ENCODE measurements around the gene MPZ. TPM values are rescaled to one million over a fixed set of nuclear protein-coding genes. Genes with fewer than 3 reads are reported as not detected.
"Not testable (repeated sequence)": the region's sequence is repeated elsewhere in the genome, so short reads cannot be mapped to it uniquely, and the experiment has no call there.

The MPZ gene
- 1 to 10 TPM; 4.6 to 5.3 TPM for total RNA-seq

DNA sequence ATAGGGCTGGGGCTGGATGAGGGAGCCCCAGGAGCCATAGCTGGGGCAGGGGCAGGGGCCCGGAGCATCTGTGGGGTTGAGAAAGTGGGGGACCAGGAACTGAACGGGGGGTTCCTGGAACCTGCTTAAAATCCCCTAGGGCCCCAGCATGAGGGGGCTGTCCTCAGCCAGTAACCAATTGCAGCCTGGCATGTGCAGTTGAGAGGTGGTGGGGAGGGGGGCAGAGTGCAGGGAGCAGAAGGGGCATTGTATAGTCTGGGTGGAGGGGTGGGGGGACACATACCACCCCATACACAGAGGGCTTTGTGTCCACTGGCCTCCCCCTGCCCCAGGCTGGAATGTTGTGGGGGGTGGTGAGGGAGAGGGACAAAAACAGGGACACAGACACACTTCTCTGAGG is at the start of gene MPZ:
Gene MPZ (minus strand): TSS at position 101 of the 400 bp plus-strand sequence. CDS start 63 bp downstream, at position 38.
- no peak for ATAC-seq
- Mint-ChIP-seq H3K9me3 (ENCODE audit: low read depth) (no peaks in the 10 kb centered on the region), H3K27me3 (no peaks in the 10 kb centered on the region), H3K4me1 (peaks cover 27% of the 10 kb centered on the region), H3K27ac (no peak within 1 kb of the TSS), H3K4me3 (no peak within 1 kb of the TSS), H3K36me3 (ENCODE audit: low read depth) (peaks cover 3% of the 10 kb centered on the region)
- no peak for DNase-seq
- intact Hi-C loops (cut with DNase I, micrococcal nuclease) = loop anchor here in 1 of 2 experiments (5.0 to 10.0 kb wide), 3 partner anchors 55 to 108 kb away; partner anchors contain the start of genes CFAP126 and NDUFS2
- ChIA-PET POLR2A (no interaction called here), CTCF (no interaction called here)

DNA sequence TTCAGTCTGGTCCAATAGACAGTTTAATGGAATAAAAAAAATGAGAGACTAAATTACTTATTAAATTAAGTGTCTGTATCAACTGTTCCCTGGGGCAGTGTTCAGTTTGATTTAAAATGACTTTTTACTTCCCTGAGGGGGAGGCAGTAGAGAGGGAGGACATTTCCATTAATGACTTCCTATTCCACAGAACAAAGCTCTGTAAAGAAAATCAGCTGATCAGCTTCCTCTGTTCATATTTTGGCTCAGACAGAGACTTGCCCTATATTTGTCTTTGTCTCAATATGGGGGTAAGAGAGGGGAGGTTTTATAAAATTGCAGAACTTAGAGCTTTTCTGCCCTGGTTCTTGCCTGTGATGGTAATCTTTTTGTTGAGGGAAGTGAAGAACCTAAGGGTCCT is 49.5 kb upstream of the MPZ start:
- DNase-seq (no peak), ATAC-seq (no peak)
- POLR2A ChIA-PET = no interaction called here
- Mint-ChIP-seq H3K4me3 (no peak overlapping the region), H3K36me3 (ENCODE audit: low read depth) (peaks cover 21% of the 10 kb centered on the region), H3K9me3 (ENCODE audit: low read depth) (no peaks in the 10 kb centered on the region), H3K27me3 (no peaks in the 10 kb centered on the region), H3K27ac (no peak overlapping the region), H3K4me1 (peaks cover 13% of the 10 kb centered on the region)
- CTCF ChIA-PET = no interaction called here
- intact Hi-C loops (cut with DNase I, micrococcal nuclease) = no loop called here

DNA sequence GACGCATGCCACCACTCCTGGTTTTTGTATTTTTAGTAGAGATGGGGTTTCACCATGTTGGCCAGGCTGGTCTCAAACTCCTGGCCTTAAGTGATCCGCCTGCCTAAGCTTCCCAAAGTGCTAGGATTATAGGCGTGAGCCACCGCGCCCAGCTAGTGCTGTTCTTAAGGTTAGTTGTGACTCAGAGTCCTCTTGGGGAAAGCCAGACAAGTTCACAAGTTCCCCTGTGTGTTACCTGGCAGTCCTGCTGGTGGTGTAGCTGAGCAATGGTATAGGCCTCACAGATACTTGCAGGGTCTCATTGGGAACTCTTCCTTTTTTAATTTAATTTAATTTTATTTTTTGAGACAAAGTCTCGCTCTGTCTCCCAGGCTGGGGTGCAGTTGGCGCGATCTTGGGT is 47.3 kb upstream of the MPZ start:
- Mint-ChIP-seq H3K36me3 (ENCODE audit: low read depth) (peaks cover 19% of the 10 kb centered on the region), H3K27ac (no peak overlapping the region), H3K27me3 (no peaks in the 10 kb centered on the region), H3K4me3 (no peak overlapping the region), H3K4me1 (peaks cover 5% of the 10 kb centered on the region), H3K9me3 (ENCODE audit: low read depth) (no peaks in the 10 kb centered on the region)
- DNase-seq = peak; percentile 9
- intact Hi-C loops (cut with DNase I, micrococcal nuclease) = no loop called here
- ATAC-seq = no peak
- CTCF ChIA-PET = no interaction called here
- POLR2A ChIA-PET = no interaction called here

DNA sequence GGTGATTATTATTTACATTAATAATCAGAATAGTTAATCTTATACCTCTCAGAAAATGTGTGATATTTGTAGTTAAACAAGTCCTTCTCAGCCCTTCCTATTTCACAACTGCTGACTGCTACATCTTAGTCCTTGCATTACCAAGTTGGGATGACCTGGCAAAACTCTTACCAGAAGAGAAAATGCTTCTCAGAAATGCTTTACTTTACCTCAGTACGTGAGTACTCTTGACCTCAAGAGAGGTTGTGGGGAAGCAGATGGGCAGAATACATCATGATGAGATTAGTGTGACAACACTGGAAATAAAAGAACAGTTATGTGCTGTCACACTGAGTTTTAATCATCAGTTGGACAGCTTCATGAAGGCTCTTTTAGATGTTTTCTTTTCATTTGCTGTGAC is 41.7 kb upstream of the MPZ start:
- intact Hi-C loops (cut with DNase I, micrococcal nuclease) = no loop called here
- no peak overlapping the region for H3K27ac Mint-ChIP-seq
- POLR2A ChIA-PET = no interaction called here
- CTCF ChIA-PET = interaction anchor here (1.3 kb wide), 1 partner anchor 23 kb away, joined by 4 read pairs; no protein-coding TSS in a partner anchor
- H3K4me3 Mint-ChIP-seq = no peak overlapping the region
- peaks cover 2% of the 10 kb centered on the region for H3K4me1 Mint-ChIP-seq
- H3K36me3 Mint-ChIP-seq (ENCODE audit: low read depth) = peaks cover 13% of the 10 kb centered on the region
- H3K9me3 Mint-ChIP-seq (ENCODE audit: low read depth) = no peaks in the 10 kb centered on the region
- ATAC-seq = peak; percentile 60
- no peak for DNase-seq
- no peaks in the 10 kb centered on the region for H3K27me3 Mint-ChIP-seq

DNA sequence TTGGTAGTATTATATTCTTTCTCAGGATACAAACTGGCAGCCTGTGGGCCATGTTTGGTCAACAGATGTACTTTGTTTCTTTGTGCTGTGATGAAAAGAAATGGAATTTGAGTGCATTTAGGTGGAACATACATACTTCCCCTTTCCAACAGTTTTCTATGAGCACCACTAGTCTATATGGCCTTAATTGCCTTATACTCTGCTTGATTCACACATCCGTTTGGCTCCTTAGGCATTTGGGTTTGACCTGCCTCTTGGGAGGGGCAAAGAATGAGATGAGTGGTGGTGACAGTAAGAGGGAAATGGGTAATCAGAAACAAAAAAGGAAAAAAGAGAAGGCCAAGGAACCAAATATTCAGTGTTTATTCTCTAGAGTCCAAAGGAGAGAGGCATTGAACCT is 40.9 kb upstream of the MPZ start:
- Mint-ChIP-seq H3K27me3 (no peaks in the 10 kb centered on the region), H3K4me3 (no peak overlapping the region)
- CTCF ChIA-PET = no interaction called here

DNA sequence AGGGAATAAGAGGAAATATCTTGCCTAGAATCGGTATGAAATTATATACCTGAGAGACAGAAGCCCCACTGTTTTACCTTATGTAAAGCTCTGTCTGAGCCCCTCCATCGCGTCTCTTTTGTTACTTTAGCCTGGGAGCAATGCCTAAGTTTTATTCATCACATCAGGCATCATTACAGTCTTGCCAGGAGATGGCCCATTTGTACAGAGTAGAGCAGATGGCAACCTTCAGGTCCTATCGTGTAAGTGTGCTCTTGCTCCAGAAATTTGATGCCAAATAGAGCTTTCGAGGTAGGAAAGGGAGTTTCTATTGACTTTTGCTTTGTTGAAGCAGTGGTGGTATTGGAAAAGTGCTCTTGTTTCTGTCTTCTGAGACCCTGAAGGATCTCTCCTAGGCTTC is 33.1 kb upstream of the MPZ start:
- Mint-ChIP-seq H3K9me3 (ENCODE audit: low read depth) (no peaks in the 10 kb centered on the region), H3K27ac (no peak overlapping the region)

More for the DNA sequence above, 40.9 kb upstream of the MPZ start:
- POLR2A ChIA-PET = no interaction called here
- Mint-ChIP-seq H3K9me3 (ENCODE audit: low read depth) (no peaks in the 10 kb centered on the region), H3K36me3 (ENCODE audit: low read depth) (peaks cover 10% of the 10 kb centered on the region), H3K4me1 (peaks cover 2% of the 10 kb centered on the region), H3K27ac (no peak overlapping the region)
- intact Hi-C loops (cut with DNase I, micrococcal nuclease) = no loop called here
- ATAC-seq = no peak
- no peak for DNase-seq

DNA sequence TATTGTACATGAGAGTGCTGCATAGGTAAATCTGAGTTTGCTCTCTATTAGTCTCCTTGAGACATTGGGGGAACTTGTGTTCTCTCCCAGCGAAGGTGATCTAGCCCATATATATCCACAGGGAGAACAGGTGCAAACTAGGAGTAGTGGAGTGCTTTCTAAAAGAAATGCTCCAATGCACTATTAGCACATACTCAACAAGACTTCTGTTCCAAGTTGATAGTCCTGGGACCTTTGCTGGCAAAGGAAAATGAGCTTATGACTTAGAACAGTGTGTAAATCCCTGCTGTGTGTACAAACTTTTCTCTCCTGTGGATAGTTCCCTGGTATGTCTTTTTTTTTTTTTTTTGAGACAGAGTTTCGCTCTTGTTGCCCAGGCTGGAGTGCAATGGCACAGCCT is 32.4 kb upstream of the MPZ start:
- H3K4me3 Mint-ChIP-seq = no peak overlapping the region
- no peak overlapping the region for H3K27ac Mint-ChIP-seq
- intact Hi-C loops (cut with DNase I, micrococcal nuclease) = no loop called here
- POLR2A ChIA-PET = no interaction called here
- H3K9me3 Mint-ChIP-seq (ENCODE audit: low read depth) = no peaks in the 10 kb centered on the region
- DNase-seq = no peak
- ATAC-seq = no peak
- peaks cover 39% of the 10 kb centered on the region for H3K36me3 Mint-ChIP-seq (ENCODE audit: low read depth)
- H3K27me3 Mint-ChIP-seq = no peaks in the 10 kb centered on the region
- CTCF ChIA-PET = interaction anchor here (0.9 to 1.0 kb wide), 3 partner anchors 40 to 117 kb away, joined by 3 to 6 read pairs (median 6); partner anchors contain the start of gene TOMM40L
- peaks cover 6% of the 10 kb centered on the region for H3K4me1 Mint-ChIP-seq

More for the DNA sequence above, 33.1 kb upstream of the MPZ start:
- no peak for DNase-seq
- Mint-ChIP-seq H3K36me3 (ENCODE audit: low read depth) (peaks cover 37% of the 10 kb centered on the region), H3K27me3 (no peaks in the 10 kb centered on the region), H3K4me3 (no peak overlapping the region), H3K4me1 (peaks cover 6% of the 10 kb centered on the region)
- no peak for ATAC-seq
- intact Hi-C loops (cut with DNase I, micrococcal nuclease) = no loop called here
- CTCF ChIA-PET = no interaction called here
- POLR2A ChIA-PET = no interaction called here

DNA sequence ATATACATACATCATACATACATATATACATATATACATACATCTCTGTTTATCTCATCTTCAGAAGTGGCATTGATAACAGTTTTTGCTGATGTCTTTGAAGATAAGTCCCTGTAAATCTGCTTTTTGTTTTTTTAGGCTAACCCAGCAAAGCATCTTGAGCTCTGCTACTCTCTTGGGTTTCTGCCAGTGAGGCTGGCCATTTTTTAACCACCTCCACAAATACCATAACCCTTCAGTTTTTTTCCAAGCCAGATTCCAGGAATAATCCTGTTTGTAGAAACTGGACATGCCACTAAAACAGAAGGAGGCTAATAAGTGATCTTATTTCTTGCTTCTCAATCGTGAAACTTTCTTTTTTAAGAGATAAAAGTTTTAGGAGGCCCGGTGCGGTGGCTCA is 26.0 kb upstream of the MPZ start:
- POLR2A ChIA-PET = no interaction called here
- Mint-ChIP-seq H3K4me1 (peaks cover 4% of the 10 kb centered on the region), H3K36me3 (ENCODE audit: low read depth) (peaks cover 47% of the 10 kb centered on the region), H3K9me3 (ENCODE audit: low read depth) (no peaks in the 10 kb centered on the region), H3K27ac (no peak overlapping the region), H3K27me3 (no peaks in the 10 kb centered on the region), H3K4me3 (no peak overlapping the region)
- CTCF ChIA-PET = interaction anchor here (0.6 kb wide), 1 partner anchor 17 kb away, joined by 3 read pairs; no protein-coding TSS in a partner anchor
- no peak for ATAC-seq
- DNase-seq = no peak
- intact Hi-C loops (cut with DNase I, micrococcal nuclease) = no loop called here

DNA sequence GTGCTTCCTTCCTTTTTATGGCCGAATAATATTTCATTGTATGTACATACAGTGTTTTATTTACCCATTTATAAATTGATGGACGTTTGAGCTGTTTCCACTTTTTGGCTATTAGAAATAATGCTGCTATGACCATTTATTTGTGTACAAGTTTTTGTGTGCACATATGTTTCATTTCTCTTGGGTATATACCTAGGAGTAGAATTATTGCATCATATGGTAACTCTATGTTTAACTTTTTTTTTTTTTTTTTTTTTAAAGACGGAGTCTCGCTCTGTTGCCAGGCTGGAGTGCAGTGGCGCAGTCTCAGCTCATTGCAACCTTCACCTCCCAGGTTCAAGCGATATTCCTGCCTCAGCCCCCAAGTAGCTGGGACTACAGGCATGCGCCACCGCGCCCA is 23.4 kb upstream of the MPZ start:
- DNase-seq (no peak), ATAC-seq (no peak)
- Mint-ChIP-seq H3K9me3 (ENCODE audit: low read depth) (no peaks in the 10 kb centered on the region), H3K4me1 (peaks cover 2% of the 10 kb centered on the region), H3K27ac (no peak overlapping the region), H3K36me3 (ENCODE audit: low read depth) (peaks cover 41% of the 10 kb centered on the region), H3K4me3 (no peak overlapping the region), H3K27me3 (no peaks in the 10 kb centered on the region)
- ChIA-PET CTCF (interaction anchor here (0.9 kb wide), 1 partner anchor 48 kb away, joined by 5 read pairs; no protein-coding TSS in a partner anchor), POLR2A (no interaction called here)
- intact Hi-C loops (cut with DNase I, micrococcal nuclease) = loop anchor here in 1 of 2 experiments (5.0 kb wide), 1 partner anchor 39 kb away; no protein-coding TSS in a partner anchor

DNA sequence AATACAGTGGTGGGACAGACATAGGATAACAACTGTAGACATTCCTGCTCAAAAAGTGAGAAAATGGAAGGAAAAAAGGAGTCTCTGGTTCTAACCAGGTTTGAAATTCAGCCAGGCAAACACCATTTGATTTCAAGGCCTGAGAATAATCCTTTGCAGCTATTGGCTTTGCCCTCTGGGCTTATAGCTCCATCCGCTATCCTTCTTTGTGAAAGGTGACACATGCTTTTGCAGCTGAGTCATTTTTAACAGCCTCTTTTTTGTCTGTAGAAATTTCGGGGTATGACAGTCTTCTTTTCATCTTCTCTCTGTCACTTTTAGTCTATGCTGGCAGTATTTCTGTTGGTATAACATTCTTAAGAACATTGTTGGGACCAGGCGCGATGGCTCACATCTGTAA is 20.6 kb upstream of the MPZ start:
- H3K27ac Mint-ChIP-seq = no peak overlapping the region
- ATAC-seq (no peak), DNase-seq (no peak)
- ChIA-PET POLR2A (no interaction called here), CTCF (interaction anchor here (0.8 kb wide), 1 partner anchor 104 kb away, joined by 6 read pairs; no protein-coding TSS in a partner anchor)
- peaks cover 38% of the 10 kb centered on the region for H3K36me3 Mint-ChIP-seq (ENCODE audit: low read depth)
- no peaks in the 10 kb centered on the region for H3K27me3 Mint-ChIP-seq
- intact Hi-C loops (cut with DNase I, micrococcal nuclease) = loop anchor here in 1 of 2 experiments (5.0 kb wide), 1 partner anchor 42 kb away; no protein-coding TSS in a partner anchor
- H3K9me3 Mint-ChIP-seq (ENCODE audit: low read depth) = no peaks in the 10 kb centered on the region
- H3K4me1 Mint-ChIP-seq = no peaks in the 10 kb centered on the region
- H3K4me3 Mint-ChIP-seq = no peak overlapping the region

DNA sequence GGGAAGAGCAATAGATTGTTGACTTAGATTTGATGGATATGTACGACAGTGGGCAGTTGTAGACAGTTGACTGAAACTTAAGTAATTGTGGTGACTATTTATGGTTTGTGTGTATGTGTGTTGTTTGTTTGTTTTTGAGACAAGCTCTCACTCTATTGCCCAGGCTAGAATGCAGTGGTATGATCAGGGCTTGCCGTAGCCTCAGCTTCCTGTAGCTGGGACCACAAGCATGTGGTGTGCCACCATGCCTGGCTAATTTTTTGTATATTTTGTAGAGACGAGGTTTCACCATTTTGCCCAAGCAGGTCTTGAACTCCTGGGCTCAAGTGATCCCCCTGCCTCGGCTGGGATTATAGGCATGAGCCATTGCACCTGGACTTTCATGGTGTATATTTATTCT is 14.3 kb upstream of the MPZ start:
- Mint-ChIP-seq H3K27ac (no peak overlapping the region), H3K4me3 (no peak overlapping the region), H3K27me3 (no peaks in the 10 kb centered on the region), H3K9me3 (ENCODE audit: low read depth) (no peaks in the 10 kb centered on the region), H3K36me3 (ENCODE audit: low read depth) (peaks cover 14% of the 10 kb centered on the region), H3K4me1 (peaks cover 5% of the 10 kb centered on the region)
- CTCF ChIA-PET = interaction anchor here (0.6 kb wide), 1 partner anchor 56 kb away, joined by 4 read pairs; no protein-coding TSS in a partner anchor
- POLR2A ChIA-PET = no interaction called here
- no peak for DNase-seq
- intact Hi-C loops (cut with DNase I, micrococcal nuclease) = no loop called here
- no peak for ATAC-seq

DNA sequence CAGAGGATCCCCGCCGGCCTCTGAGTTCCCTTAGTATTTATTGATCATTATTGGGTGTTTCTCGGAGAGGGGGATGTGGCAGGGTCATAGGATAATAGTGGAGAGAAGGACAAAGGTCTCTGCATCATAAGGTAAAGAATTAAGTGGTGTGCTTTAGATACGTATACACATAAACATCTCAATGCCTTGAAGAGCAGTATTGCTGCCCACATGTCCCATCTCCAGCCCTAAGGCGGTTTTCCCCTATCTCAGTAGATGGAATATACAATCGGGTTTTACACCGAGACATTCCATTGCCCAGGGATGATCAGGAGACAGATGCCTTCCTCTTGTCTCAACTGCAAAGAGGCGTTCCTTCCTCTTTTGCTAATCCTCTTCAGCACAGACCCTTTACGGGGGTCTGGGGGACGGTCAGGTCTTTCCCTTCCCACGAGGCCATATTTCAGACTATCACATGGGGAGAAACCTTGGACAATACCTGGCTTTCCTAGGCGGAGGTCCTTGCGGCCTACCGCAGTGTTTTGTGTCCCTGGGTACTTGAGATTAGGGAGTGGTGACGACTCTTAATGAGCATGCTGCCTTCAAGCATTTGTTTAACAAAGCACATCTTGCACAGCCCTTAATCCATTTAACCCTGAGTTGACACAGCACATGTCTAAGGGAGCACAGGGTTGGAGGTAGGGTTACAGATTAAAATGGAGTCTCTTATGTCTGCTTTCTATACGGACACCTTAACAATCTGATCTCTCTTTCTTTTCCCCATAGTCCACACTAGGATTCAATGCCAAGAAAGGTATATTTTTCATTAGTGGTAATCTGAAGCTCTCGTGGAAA is 6.3 kb upstream of the MPZ start:
- peak overlapping the region; percentile 96 for H3K4me3 Mint-ChIP-seq
- intact Hi-C loops (cut with DNase I, micrococcal nuclease) = loop anchor here in 1 of 2 experiments (2.0 to 10.0 kb wide), 2 partner anchors 49 to 89 kb away; partner anchors contain the start of genes CFAP126 and TOMM40L
- not testable (repeated sequence) for H3K27ac Mint-ChIP-seq

More for the DNA sequence above, 6.3 kb upstream of the MPZ start:
- not testable (repeated sequence) for H3K36me3 Mint-ChIP-seq (ENCODE audit: low read depth); ATAC-seq; H3K9me3 Mint-ChIP-seq (ENCODE audit: low read depth); H3K27me3 Mint-ChIP-seq; DNase-seq
- ChIA-PET CTCF (interaction anchor here (0.8 to 1.0 kb wide), 2 partner anchors 8 to 90 kb away, joined by 3 to 4 read pairs; partner anchors contain the start of gene TOMM40L), POLR2A (interaction anchor here (0.7 kb wide), 1 partner anchor 38 kb away, joined by 3 read pairs; no protein-coding TSS in a partner anchor)
- peaks cover 23% of the 10 kb centered on the region for H3K4me1 Mint-ChIP-seq

Data from activated CD4-positive, alpha-beta T cell treated with anti-CD3 and anti-CD28 coated beads for 36 hours (primary cell).